Ovary (tissue), 3 donors: ENCODE data around the gene ZSWIM6.

ENCODE experiments used
- CTCF ChIP-seq, 3 donors: fragments of 450-650 bp in 2 of 3; fragments of 200-600 bp in 1 of 3; IDR thresholded peaks; one replicate each; pipeline versions ENCODE4 v1.5.1 to v1.8.0; 2016 to 2022; ENCODE audit warnings: antibody characterized with exemption in 3 of 3, mild to moderate bottlenecking in 1 of 3
- EP300 ChIP-seq: sonication (generic); formaldehyde crosslinking; IDR thresholded peaks from one replicate; pipeline ENCODE4 v1.6.1; 2017; ENCODE audit warnings: antibody characterized with exemption
- POLR2A ChIP-seq: fragments of 450-650 bp; IDR thresholded peaks from one replicate; pipeline ENCODE4 v1.6.1; 2017; ENCODE audit warnings: antibody characterized with exemption, mild to moderate bottlenecking, moderate library complexity
- donor health status: DM: no; HTN: no; CAD: no.

- TF ChIP-seq EP300, result no peak
- peak; percentile 34 to 62 (median 49) for TF ChIP-seq CTCF (IDR thresholded peaks at IDR 0.05)
- TF ChIP-seq POLR2A, result no peak
Measured at GRCh38 chr5:61330845-61331406, 1.1 kb upstream of the ZSWIM6 start.
